ENCODE measurements around the gene PLCXD1.
"Not testable (repeated sequence)": the region's sequence is repeated elsewhere in the genome, so short reads cannot be mapped to it uniquely, and the experiment has no call there.

Gene PLCXD1

GRCh38 chrX:295136-295535 is 14.0 kb downstream of the PLCXD1 start:
- DNase-seq: no peak

DNA sequence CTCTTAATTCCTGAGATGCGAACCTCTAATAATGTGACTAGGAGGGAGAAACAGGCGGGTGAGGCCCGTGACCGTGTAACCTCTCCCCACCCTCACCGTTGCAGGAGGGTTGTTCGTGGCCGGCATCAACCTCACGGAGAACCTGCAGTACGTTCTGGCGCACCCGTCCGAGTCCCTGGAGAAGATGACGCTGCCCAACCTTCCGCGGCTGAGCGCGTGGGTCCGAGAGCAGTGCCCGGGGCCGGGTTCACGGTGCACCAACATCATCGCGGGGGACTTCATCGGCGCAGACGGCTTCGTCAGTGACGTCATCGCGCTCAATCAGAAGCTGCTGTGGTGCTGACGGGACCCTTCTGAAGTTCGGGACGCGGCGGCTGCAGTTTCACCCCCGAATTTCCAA is 17.8 kb downstream of the PLCXD1 start:
- no peak for DNase-seq

GRCh38 chrX:300334-300733 is 19.2 kb downstream of the PLCXD1 start:
- DNase-seq: no peak

DNA sequence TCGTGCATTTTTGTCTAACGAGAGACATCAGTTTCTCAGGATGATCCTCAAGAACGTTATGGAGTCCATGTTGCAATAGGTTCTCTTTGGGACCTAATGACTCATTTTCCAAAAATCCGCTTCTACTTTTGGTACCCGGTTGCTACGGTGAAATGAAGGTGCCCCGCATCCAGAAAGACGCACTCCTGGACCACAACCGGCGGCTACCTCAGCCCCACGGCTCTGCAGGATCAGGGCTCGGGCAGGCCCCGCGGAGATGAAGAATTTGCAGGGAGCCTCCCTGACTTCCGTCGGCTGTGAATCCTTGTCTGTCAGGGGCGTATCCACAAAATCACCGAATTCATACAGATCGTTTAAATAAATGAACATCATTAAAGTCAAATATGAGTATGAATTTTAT is 21.8 kb downstream of the PLCXD1 start:
- no peak for DNase-seq

DNA sequence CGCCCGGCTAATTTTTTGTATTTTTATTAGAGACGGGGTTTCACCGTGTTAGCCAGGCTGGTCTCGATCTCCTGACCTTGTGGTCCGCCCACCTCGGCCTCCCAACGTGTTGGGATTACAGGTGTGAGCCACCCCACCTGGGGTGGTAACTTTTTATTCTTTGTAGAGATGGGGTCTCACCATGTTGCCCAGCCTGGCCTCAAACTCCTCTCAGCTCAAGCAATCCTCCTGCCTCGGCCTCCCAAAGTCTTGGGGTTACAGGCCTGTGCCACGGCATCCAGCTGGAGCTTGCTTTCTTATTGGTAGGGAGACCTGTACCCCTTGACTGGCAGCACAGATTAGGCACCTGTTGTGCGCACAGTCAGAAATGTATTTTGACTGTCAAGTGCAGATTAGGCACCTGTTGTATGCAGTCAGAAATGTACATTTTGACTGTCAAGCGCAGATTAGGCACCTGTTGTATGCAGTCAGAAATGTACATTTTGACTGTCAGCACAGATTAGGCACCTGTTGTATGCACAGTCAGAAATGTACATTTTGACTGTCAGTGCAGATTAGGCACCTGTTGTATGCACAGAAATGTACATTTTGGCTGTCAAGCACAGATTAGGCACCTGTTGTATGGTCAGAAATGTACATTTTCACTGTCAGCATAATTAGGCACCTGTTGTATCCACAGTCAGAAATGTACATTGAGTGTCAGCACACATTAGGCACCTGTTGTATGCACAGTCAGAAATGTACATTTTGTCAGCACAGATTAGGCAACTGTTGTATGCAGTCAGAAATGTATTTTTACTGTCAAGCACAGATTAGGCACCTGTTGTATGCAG is 24.8 kb downstream of the PLCXD1 start:
- DNase-seq: not testable (repeated sequence)

DNA sequence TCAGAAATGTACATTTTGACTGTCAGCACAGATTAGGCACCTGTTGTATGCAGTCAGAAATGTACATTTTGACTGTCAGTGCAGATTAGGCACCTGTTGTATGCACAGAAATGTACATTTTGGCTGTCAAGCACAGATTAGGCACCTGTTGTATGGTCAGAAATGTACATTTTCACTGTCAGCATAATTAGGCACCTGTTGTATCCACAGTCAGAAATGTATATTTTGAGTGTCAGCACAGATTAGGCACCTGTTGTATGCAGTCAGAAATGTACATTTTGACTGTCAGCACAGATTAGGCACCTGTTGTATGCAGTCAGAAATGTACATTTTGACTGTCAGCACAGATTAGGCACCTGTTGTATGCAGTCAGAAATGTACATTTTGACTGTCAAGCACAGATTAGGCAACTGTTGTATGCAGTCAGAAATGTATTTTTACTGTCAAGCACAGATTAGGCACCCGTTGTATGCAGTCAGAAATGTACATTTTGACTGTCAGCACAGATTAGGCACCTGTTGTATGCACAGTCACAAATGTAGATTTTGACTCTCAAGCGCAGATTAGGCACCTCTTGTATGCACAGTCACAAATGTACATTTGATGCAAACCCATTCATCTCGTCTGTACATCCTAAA is 25.6 kb downstream of the PLCXD1 start:
- not testable (repeated sequence) for DNase-seq

- no peak for DNase-seq
Observed at GRCh38 chrX:307261-308111, 26.3 kb downstream of the PLCXD1 start.

DNA sequence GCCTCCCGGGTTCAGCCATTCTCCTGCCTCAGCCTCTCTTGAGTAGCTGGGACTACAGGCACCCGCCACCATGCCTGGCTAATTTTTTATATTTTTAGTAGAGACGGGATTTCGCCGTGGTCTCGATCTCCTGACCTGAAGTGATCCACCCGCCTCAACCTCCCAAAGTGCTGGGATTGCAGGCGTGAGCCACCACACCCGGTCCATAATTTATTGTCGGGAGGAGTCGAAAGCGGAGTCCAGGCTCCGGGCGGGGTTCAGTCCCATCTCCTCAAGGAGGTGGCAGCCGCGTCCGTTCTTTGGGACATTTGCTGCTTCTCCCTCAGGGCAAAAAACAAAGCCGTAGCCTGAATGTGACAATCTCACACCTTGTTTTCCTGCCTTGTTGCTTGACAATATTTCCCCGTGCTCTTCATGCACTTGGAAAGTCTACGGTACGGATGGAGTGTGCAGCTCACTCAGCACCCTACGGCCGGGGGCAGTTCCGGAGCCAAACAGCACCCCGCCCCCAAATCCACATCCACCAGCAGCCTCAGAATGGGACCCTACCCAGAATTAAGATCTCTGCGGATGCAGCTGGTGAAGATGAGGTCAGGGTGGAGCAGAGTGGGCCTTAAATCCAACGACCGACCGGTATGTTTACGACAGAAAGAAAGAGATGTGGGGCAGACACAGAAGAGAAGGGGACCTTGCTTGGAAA is 27.8 kb downstream of the PLCXD1 start:
- no peak for DNase-seq

DNA sequence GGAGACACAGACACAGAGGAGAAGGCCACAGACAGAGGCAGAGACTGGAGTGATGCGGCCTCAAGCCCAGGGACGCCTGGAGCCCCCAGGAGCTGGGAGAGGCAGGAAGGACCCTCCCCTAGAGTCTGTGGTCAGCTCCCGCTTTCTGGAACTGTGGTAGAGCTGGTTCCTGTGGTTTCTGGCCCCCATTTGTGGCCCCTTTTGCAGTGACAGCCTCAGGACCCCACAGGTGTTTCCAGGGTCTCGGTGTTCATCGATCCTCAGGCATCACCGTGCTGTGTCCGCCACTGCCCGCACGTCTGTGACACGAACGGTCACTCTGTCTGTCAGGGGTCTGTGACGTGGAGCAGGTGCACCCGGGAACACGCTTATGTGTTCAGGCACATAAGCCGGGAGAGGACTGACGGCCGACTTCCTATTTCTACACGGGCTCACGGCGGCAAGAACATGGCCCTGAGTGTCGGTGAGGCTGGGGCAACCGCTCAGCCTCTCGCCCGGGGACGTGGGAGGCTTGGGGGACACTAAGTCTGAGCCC is 29.5 kb downstream of the PLCXD1 start:
- DNase-seq: no peak

DNA sequence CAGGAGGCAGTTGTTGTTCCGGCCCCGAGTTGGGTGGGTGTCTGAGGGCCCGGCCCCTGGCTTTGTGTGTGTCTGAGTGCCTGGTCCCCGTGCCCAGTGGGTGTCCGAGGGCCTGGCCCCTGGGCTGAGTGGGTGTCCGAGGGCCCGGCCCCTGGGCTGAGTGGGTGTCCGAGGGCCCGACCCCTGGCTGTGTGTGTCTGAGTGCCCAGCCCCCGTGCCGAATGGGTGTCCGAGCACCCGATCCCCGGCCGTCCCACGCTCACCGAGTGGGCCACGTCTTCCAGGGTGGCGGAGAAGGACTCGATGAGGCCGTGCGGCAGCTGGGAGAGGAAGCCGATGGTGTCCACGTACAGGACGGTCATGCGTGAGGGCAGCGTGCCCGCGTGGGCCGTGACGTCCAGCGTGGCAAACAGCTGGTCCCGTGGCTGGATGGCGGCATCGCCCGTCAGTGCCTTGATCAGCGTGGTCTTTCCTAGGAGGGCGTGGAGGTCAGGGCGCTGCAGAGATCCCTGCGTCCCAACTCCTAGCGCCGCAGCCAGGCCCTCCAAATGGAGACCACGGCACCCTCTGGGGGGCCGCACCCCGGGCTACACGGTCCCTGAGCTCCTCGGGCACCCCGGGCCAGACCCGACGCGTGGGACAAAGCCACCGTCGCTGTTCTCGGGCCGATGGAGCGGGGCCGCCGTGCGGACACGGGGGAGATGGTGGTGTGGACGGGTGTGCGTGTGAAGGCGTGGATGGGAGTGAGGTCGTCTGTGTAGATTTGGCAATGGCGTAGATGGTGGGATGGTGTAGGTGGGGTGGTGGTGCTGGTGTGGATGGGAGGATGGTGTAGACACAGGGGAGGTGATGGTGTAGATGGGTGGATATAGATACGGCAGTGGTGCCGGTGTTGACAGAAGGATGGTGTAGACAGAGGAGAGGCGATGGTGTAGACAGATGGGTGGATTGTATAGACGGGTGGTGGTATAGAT is 30.3 kb downstream of the PLCXD1 start:
- no peak for DNase-seq

- DNase-seq: no peak
Observed at GRCh38 chrX:312621-313331, 31.6 kb downstream of the PLCXD1 start.

DNA sequence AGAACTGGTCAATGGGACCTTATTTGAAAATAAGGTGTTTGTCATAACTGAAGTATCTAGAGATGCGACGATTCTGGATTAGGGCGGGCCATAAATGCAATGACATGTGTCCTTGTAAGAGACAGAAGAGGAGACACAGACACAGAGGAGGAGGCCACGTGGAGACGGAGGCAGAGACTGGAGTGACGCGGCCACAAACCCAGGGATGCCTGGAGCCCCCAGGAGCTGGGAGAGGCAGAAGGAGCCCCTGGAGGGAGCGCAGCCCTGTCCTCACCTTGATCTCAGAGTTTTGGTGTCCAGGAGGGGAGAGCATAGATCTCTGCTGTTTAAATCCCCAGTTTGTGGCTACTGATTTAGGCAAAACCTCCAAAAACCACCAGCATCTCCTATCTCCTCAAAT is 32.4 kb downstream of the PLCXD1 start:
- DNase-seq: no peak

DNA sequence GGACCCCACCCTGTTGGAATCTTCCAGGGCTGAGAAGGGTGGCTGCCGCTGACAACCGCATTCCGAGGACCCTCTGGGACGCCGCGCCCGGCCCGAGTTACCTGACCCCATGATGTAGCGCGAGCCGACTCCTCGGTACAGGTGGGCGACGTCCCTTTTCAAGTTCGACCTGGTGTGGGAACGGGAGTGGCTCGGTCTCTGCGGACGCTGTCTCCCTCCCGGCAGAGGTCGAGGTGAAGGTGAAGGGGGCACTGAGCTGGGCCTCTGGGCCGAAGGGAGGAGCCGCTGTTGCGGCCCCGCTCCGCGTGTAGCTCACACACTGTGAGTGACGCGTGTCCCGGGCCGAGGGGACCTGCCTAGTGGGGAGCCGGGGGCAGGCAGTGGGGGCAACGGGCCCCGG is 32.9 kb downstream of the PLCXD1 start:
- DNase-seq: no peak

DNA sequence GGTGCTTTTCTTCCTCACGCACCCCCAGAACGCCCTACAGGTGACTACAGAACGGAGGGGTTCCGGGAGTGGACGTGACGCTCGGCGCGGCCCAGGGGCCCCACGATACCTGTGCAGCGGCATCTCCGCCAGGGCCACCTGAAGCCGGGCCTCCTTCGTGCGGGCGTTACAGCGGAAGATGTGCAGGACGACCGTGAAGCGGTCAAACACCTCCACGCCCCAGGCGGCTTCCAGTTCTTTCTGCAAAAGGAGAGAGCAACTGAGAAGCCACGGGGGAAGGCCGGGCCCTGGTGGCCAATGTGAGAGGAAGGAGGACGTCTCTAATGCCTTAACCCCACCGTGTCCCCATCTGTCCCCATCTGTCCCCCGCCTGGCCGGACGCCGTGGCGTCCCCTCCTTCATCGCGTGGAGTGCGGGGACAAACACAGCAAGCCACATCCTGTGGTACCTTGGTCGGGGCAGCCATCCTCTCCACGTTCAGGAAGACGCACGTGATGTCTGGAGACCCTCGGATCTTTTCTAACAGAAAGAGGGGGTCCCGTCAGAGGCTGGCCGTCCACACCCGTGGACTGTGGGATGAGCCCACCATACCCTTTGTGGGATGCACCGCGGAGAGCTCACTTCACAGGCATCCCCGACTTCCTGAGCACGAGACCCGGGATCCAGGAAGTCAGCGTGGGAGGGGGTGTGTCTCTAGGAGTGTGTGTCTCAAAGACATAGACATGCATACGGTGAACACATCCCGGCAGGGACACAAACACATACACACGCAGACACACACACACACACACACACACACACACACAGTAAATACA is 33.8 kb downstream of the PLCXD1 start:
- DNase-seq: no peak

- DNase-seq: no peak
Observed at GRCh38 chrX:316351-317325, 35.5 kb downstream of the PLCXD1 start.

DNA sequence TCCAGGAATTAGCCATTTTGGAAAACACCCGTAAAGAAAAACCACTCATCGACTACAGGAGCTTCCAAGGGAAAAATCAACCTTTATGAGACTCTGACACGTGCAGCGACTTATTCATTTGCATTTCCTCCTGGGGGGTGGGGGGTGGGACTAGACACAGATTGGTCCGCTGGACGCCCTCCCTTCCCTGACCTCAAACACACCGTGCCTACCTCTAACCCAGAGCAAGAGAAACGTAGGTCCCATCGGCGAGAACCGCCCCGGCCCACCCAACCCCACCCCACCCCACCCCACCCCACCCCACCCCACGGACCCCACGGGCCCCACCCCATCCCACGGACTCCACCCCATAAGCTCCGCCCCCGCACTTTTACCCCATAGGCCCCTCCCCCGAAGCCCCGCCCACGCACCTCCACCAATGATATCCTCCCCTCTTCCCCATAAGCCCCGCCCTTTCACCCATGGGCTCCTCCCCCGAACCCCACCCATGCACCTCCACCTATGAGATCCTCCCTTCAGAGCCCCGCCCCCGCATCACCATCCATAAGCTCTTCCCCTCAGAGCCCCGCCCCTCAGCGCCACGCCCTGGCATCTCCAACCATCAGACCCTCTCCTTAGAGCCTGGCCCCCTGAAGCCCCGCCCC is 36.4 kb downstream of the PLCXD1 start:
- DNase-seq: no peak

DNA sequence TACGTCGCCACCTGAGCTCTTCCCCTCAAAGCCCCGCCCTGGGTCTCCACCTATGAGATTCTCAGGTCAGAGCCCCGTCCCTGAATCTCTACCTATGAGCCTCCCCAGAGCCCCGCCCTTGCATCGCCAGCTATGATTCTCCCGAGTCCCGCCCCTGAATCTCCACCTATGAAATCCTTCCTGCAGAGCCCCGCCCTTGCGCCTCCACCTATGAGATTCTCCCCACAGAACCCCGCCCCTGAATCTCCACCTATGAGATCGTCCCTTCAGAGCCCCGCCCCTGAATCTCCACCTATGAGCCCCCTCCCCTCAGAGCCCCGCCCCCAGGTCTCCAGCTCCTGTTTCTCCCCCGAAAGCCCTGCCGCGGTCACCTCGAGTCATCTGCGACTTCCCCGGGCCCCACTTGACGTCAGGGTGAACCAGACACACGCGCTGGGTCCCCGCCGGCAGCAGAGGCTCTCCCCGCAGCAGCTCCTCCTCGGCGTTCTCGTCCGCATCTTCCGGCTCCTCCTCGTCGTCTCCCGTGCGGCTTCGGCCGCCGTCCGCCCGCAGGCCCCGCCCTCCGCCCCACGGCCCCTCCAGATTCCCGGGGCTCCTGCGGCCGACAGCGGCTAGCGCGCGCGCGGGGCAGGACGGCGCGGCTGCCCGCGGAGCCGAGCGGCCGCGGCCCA is 37.0 kb downstream of the PLCXD1 start:
- peak; percentile 99 for DNase-seq
